PC-3 (cell line): ENCODE measurements around the gene PDE6A. TPM values are rescaled to one million over a fixed set of nuclear protein-coding genes. Genes with fewer than 3 reads are reported as not detected.
A peak's percentile ranks its signal among the peaks of the same experiment; 100 is the strongest.
"Not testable (repeated sequence)": the region's sequence is repeated elsewhere in the genome, so short reads cannot be mapped to it uniquely, and the experiment has no call there.

ENCODE experiments used
- ATAC-seq: fragments of 200-7000 bp; cut with Tn5 transposase; 2 replicates; pipeline ENCODE4 v1.9.1; 2020; ENCODE audit warnings: mild to moderate bottlenecking, moderate library complexity
- BruUV-seq: library from RNA; stranded (reverse); fragments of 400-500 nt; replicated peaks from 2 replicates; lab custom pipeline; 2021; lab: Mats Ljungman, UMichigan
- CTCF ChIA-PET: fragments of 300-600 bp; sonication (Branson Sonifier 250); formaldehyde crosslinking; loops from one replicate; lab custom pipeline; 2022; ENCODE audit warnings: antibody characterized with exemption; lab: Charles Lee
- POLR2A ChIA-PET: fragments of 300-600 bp; sonication (Branson Sonifier 250); formaldehyde crosslinking; loops from one replicate; lab custom pipeline; 2022; ENCODE audit warnings: antibody characterized with exemption; ENCODE audit not compliant: unreplicated experiment; lab: Charles Lee
- DNase-seq: peaks from one replicate; pipeline ENCODE4 v3.0.0-alpha.2; 2015
- H2AFZ ChIP-seq: fragments of 300-600 bp; sonication (generic); 2 replicates; pipeline ENCODE4 v1.6.0; 2016; ENCODE audit warnings: antibody characterized with exemption, low read length
- H3F3A ChIP-seq: fragments of 300-600 bp; sonication (generic); one replicate; pipeline ENCODE4 v1.6.0; 2017; ENCODE audit warnings: antibody characterized with exemption, low read length, control low read depth, mild to moderate bottlenecking; ENCODE audit not compliant: unreplicated experiment
- H3K27ac ChIP-seq: fragments of 300-600 bp; sonication (generic); 2 replicates; pipeline ENCODE4 v1.5.1; 2016; ENCODE audit warnings: mild to moderate bottlenecking, low read length
- H3K27me3 ChIP-seq: fragments of 300-600 bp; sonication (generic); 2 replicates; pipeline ENCODE4 v1.6.1; 2016; ENCODE audit warnings: low read length, mixed read lengths
- H3K36me3 ChIP-seq: fragments of 300-600 bp; sonication (generic); 2 replicates; pipeline ENCODE4 v1.6.1; 2016; ENCODE audit warnings: low read depth, mixed run types, low read length, mixed read lengths
- H3K4me1 ChIP-seq: fragments of 300-600 bp; sonication (generic); 2 replicates; pipeline ENCODE4 v1.5.1; 2016; ENCODE audit warnings: low read length; ENCODE audit not compliant: insufficient read depth
- H3K4me2 ChIP-seq: fragments of 300-600 bp; sonication (generic); 2 replicates; pipeline ENCODE4 v1.6.0; 2016; ENCODE audit warnings: low read length
- H3K4me3 ChIP-seq: fragments of 300-600 bp; sonication (generic); 2 replicates; pipeline ENCODE4 v1.5.1; 2016; ENCODE audit warnings: mild to moderate bottlenecking, low read length, mixed read lengths
- H3K79me2 ChIP-seq: fragments of 300-600 bp; sonication (generic); 2 replicates; pipeline ENCODE4 v1.6.1; 2017; ENCODE audit warnings: low read length, mixed read lengths
- H3K9ac ChIP-seq: fragments of 300-600 bp; sonication (generic); 2 replicates; pipeline ENCODE4 v1.6.0; 2016; ENCODE audit warnings: mild to moderate bottlenecking, low read length
- H3K9me2 ChIP-seq: fragments of 300-600 bp; sonication (generic); replicated peaks from 2 replicates; pipeline ENCODE4 v1.6.1; 2016; ENCODE audit warnings: mixed run types, low read length, mixed read lengths
- H3K9me3 ChIP-seq: fragments of 300-600 bp; sonication (generic); 2 replicates; pipeline ENCODE4 v1.6.1; 2016; ENCODE audit warnings: low read length, mixed read lengths
- H4K20me1 ChIP-seq: fragments of 300-600 bp; sonication (generic); 2 replicates; pipeline ENCODE4 v1.6.1; 2016; ENCODE audit warnings: low read length, mixed read lengths
- CTCF ChIP-seq: fragments of 300-600 bp; sonication (generic); conservative IDR thresholded peaks from 2 replicates; pipeline ENCODE4 v1.5.1; 2017; ENCODE audit warnings: antibody characterized with exemption, low read depth, mild to moderate bottlenecking, low read length
- EZH2 ChIP-seq: fragments of 300-600 bp; sonication (generic); IDR thresholded peaks from one replicate; pipeline ENCODE4 v1.6.1; 2017; ENCODE audit warnings: antibody characterized with exemption, mild to moderate bottlenecking, low read length; ENCODE audit not compliant: unreplicated experiment
- EZH2phosphoT487 ChIP-seq: fragments of 300-600 bp; sonication (generic); IDR thresholded peaks from 2 replicates; pipeline ENCODE4 v1.6.1; 2018; ENCODE audit warnings: mild to moderate bottlenecking, antibody characterized with exemption, low read length, borderline replicate concordance
- intact Hi-C: fragments of 100-400 bp; cut with micrococcal nuclease; formaldehyde crosslinking; loops from 2 replicates; pipeline ENCODE4 v1.9.0; 2023
- total RNA-seq: library from RNA; depleted of rRNA; stranded (reverse); fragments of >200 nt; gene quantifications from 2 replicates; pipeline ENCODE4 v1.2.3, GENCODE V29; 2014

The PDE6A gene
- total RNA-seq, 1 experiment from 2014 or later = not detected

- ChIA-PET CTCF (interaction anchor here (1.7 to 1.8 kb wide), 2 partner anchors 18 to 117 kb away, joined by 4 to 5 read pairs; no protein-coding TSS in a partner anchor), POLR2A (no interaction called here)
- ATAC-seq = 0 out of 2 replicates have a peak, but pooled peaks have one; percentile 24
- Histone ChIP-seq H3K9me2 (no peaks in the 10 kb centered on the region), H3K9ac (no peak overlapping the region), H2AFZ (no peak overlapping the region), H3K36me3 (no peaks in the 10 kb centered on the region), H3K4me3 (no peak overlapping the region), H3K4me1 (0 out of 2 replicates have a peak, but pooled peaks cover under 1% of the 10 kb centered on the region), H3K27ac (no peak overlapping the region), H3K27me3 (no peaks in the 10 kb centered on the region), H3K4me2 (no peak overlapping the region), H4K20me1 (no peaks in the 10 kb centered on the region), H3K9me3 (no peaks in the 10 kb centered on the region), H3K79me2 (no peaks in the 10 kb centered on the region), H3F3A (no peaks in the 10 kb centered on the region)
- intact Hi-C loops = no loop called here
- DNase-seq = no peak
- TF ChIP-seq EZH2 (no peak), CTCF (peak; percentile 20; the same call in 1 of the 2 replicates)
- BruUV-seq = no TSS peak
Observed at GRCh38 chr5:149951138-149951749, 6.7 kb upstream of the PDE6A start.

DNA sequence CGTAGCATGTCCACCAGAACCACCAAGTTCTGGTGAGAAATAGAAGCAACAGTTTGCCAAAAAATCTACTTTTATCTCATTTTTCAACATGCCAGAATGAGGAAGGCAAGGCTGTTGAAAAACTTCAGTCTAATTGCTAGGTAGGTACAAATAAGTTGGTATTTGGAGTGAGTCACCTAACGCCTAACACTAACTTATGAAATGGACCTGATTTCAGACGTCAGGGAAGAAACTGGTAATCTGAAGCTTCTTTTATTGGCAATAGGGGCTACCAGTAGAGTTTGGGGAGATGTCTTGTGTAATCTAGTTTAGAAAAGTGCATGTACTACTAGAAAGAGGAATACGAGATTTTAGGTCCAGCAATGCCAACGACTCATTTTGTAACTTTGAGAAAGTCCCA, 4.4 kb upstream of the PDE6A start:
- Histone ChIP-seq H3F3A (no peaks in the 10 kb centered on the region), H3K4me2 (no peak overlapping the region), H3K9me3 (no peaks in the 10 kb centered on the region), H2AFZ (no peak overlapping the region), H3K27ac (no peak overlapping the region), H3K9ac (no peak overlapping the region), H3K27me3 (no peaks in the 10 kb centered on the region), H4K20me1 (no peaks in the 10 kb centered on the region), H3K9me2 (no peaks in the 10 kb centered on the region), H3K36me3 (no peaks in the 10 kb centered on the region), H3K4me3 (no peak overlapping the region), H3K79me2 (no peaks in the 10 kb centered on the region), H3K4me1 (no peaks in the 10 kb centered on the region)
- TF ChIP-seq EZH2 (no peak), CTCF (no peak), EZH2phosphoT487 (no peak)
- no peak for DNase-seq
- intact Hi-C loops = no loop called here
- no TSS peak for BruUV-seq
- CTCF ChIA-PET = no interaction called here
- no peak for ATAC-seq
- POLR2A ChIA-PET = no interaction called here

- H3K36me3 ChIP-seq = no peaks in the 10 kb centered on the region
- H3K27ac ChIP-seq = no peak overlapping the region
- no peaks in the 10 kb centered on the region for H3K9me2 ChIP-seq
- H3K9ac ChIP-seq = no peak overlapping the region
- no peaks in the 10 kb centered on the region for H3F3A ChIP-seq
- H4K20me1 ChIP-seq = no peaks in the 10 kb centered on the region
- H3K4me3 ChIP-seq = no peak overlapping the region
- no peak for ATAC-seq
- H2AFZ ChIP-seq = no peak overlapping the region
- TF ChIP-seq CTCF (no peak), EZH2phosphoT487 (no peak), EZH2 (no peak)
- H3K4me2 ChIP-seq = no peak overlapping the region
- no peaks in the 10 kb centered on the region for H3K9me3 ChIP-seq
- intact Hi-C loops = no loop called here
- H3K4me1 ChIP-seq = peaks cover 9% of the 10 kb centered on the region
- ChIA-PET POLR2A (no interaction called here), CTCF (no interaction called here)
- no TSS peak for BruUV-seq
- no peak for DNase-seq
- no peaks in the 10 kb centered on the region for H3K27me3 ChIP-seq
- no peaks in the 10 kb centered on the region for H3K79me2 ChIP-seq
Observed at GRCh38 chr5:149946118-149946517, 1.5 kb upstream of the PDE6A start.

DNA sequence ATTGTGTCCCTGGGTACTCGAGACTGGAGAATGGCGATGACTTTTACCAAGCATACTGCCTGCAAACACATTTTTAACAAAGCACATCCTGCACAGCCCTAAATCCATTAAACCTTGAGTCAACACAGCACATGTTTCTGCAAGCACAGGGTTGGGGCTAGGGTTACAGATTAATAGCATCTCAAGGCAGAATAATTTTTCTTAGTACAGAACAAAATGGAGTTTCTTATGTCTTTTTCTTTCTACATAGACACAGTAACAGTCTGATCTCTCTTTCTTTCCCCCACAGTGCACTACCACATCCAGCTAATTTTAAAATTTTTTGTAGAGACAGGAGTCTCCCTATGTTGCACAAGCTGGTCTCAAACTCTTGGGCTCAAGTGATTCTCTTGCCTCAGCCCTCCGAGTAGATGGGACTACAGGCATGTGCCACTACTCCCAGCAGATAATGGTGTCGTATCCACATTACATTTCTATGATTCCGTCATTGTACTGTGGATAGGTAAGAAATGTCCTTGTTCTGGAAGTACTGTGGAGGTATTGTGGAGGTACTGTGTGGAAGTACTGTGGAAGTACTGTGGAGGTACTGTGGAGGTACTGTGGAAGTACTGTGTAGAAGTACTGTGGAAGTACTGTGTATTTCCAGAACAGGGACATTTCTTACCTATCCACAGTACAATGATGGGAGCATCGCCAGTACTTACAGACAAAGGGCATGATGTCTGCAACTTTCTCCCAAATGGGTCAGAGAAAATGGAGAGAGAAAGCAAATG, 1.2 kb downstream of the PDE6A start:
- H3K9ac ChIP-seq, BruUV-seq, H2AFZ ChIP-seq, DNase-seq, H3K79me2 ChIP-seq, H3K36me3 ChIP-seq, H3K27me3 ChIP-seq, POLR2A ChIA-PET, H3K4me2 ChIP-seq, H4K20me1 ChIP-seq, H3K27ac ChIP-seq, intact Hi-C loops, H3K4me3 ChIP-seq, H3K9me2 ChIP-seq, H3K9me3 ChIP-seq, ATAC-seq, CTCF ChIA-PET: not testable (repeated sequence)
- Histone ChIP-seq H3K4me1 (peaks cover 35% of the 10 kb centered on the region), H3F3A (peaks cover 14% of the 10 kb centered on the region)
